ENCODE data around the gene ARHGAP15. TPM values are rescaled to one million over a fixed set of nuclear protein-coding genes. Genes with fewer than 3 reads are reported as not detected.

ARHGAP15 gene
- total RNA-seq, 4 donors from 2014 or later = 7.9 to 32.5 (median 20.7) TPM

GRCh38 chr2:143629340-143629739 lies 500.1 kb downstream of the ARHGAP15 start:
- TF ChIP-seq, protein P1, sequence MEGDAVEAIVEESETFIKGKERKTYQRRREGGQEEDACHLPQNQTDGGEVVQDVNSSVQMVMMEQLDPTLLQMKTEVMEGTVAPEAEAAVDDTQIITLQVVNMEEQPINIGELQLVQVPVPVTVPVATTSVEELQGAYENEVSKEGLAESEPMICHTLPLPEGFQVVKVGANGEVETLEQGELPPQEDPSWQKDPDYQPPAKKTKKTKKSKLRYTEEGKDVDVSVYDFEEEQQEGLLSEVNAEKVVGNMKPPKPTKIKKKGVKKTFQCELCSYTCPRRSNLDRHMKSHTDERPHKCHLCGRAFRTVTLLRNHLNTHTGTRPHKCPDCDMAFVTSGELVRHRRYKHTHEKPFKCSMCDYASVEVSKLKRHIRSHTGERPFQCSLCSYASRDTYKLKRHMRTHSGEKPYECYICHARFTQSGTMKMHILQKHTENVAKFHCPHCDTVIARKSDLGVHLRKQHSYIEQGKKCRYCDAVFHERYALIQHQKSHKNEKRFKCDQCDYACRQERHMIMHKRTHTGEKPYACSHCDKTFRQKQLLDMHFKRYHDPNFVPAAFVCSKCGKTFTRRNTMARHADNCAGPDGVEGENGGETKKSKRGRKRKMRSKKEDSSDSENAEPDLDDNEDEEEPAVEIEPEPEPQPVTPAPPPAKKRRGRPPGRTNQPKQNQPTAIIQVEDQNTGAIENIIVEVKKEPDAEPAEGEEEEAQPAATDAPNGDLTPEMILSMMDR (IDR thresholded peaks at IDR 0.05; ENCODE audit: low read depth) = no peak

GRCh38 chr2:143632751-143633374 lies 503.6 kb downstream of the ARHGAP15 start:
- TF ChIP-seq, protein P1 (IDR thresholded peaks at IDR 0.05; ENCODE audit: low read depth) = no peak

DNA sequence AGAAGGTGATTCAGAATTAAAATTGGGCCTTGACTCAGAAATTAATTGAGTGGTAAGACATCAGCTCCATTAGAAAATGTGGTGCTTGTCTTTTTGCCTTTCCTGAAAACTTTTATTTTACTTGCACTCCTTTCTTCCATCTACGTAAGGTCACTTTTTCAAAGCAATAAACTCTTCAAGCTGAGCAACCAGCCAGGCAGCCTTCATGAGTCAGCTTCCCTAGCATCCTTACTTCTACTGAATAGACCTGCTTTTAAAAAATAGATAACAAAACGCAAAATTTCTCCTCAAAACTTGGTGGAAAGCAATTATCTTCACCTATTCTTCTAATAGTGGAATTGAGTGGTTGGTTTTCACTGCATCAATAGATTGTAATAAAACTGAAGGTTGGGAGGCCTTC lies 504.2 kb downstream of the ARHGAP15 start:
- TF ChIP-seq, protein P1 (IDR thresholded peaks at IDR 0.05; ENCODE audit: low read depth) = no peak

- TF ChIP-seq, protein P1 (IDR thresholded peaks at IDR 0.05; ENCODE audit: low read depth) = no peak
Measured at GRCh38 chr2:143635302-143635701, 506.1 kb downstream of the ARHGAP15 start.

DNA sequence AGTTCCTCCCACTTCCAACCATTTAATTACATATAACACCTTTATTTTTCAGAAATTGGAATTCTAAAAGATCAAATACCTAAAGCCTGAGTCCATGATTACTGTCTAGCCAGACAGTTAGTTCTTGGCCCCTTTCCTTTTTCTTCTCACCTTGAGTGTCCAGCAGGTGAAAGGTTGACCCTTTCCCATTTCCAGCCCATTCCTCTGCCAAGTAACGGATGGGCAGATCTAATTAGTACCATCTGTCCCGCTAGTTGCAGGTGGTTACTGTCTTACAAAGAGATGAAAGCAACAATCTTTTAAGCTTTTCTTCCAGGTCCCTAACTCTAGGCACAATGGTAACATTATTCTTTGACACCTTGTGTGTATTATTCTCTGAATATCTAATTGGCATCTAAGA lies 506.7 kb downstream of the ARHGAP15 start:
- TF ChIP-seq, protein P1 (IDR thresholded peaks at IDR 0.05; ENCODE audit: low read depth) = no peak

GRCh38 chr2:143640826-143641225 lies 511.6 kb downstream of the ARHGAP15 start:
- TF ChIP-seq, protein P1 (IDR thresholded peaks at IDR 0.05; ENCODE audit: low read depth) = no peak

DNA sequence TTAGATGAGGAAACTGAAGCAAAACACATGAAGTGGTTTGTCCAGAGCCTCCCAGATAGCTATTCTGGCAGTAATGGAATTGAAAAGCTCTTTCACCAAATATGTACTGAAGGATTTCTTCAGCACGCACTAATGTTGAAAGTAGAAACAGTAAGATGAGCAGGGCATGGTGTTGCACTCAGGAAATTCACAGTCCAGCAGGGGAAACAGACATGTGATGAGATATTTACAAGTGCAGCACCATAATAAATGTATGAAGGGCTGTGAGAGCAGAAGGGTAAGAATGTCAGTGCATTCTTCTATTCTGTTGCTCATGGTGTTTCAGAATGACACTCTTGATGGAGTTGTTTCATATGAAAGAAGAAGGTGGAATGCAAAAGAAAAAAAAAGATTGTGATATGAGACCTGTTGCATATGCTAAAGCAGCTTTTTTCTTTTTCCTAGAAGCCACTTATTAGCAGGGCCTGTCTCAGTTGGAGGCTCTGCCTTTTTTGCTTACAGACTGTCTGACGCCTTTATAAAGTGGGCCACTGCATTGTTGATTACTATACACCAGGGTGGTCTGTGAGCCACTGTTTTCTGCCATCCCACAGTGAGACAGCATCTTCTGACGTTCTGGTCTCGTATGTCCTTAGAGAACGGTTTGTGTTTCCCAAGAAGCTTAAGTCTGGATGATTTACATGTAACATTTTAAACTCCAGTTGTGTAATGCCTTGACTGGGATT lies 516.9 kb downstream of the ARHGAP15 start:
- TF ChIP-seq, protein P1 (IDR thresholded peaks at IDR 0.05; ENCODE audit: low read depth) = no peak
